HG03159 (cell line): ENCODE data around the gene TOX3.

Experiments used
- ATAC-seq: cut with Tn5 transposase; IDR thresholded peaks from one replicate; pipeline ENCODE4 v1.9.1; 2021; ENCODE audit warnings: mild to moderate bottlenecking, moderate library complexity; ENCODE audit not compliant: unreplicated experiment

Gene TOX3

DNA sequence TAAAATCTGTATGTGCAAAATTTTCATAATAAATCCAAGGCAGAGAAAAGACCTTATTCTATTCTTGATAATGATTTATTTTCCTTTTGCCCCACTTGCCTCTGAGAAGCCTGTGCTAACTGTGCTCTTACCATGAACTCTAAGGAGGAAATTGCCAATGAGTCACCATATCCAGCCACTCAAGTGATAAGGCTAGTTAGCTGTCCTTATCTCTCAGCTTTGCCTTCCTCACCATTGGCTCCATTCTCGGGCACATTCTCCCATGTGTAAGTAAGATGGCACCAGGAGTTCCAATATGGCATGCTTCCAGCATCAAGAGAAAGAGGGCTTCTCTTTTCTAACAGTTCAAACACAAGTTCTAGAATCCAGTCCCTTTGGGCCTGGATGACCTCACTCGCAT, 142.4 kb downstream of the TOX3 start:
- ATAC-seq: no peak

DNA sequence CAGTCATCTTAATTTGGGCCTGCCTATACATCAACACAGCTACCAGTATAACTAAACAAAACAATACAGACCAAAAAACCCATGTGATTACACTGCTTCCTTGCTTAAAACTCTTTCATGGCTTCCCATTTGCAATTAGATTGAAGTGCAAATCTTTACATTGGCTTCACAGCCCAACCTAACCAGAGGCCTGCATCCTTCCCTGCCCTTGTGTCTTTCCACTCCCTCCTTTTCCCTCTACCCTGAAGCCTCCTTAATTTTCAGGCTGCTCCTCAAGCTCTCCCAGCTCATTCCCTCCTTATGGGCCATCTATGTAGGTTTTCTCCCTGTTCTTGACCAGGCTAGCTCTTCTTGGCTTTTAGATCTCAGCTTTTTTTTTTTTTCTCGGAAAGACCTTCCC, 147.8 kb downstream of the TOX3 start:
- no peak for ATAC-seq

DNA sequence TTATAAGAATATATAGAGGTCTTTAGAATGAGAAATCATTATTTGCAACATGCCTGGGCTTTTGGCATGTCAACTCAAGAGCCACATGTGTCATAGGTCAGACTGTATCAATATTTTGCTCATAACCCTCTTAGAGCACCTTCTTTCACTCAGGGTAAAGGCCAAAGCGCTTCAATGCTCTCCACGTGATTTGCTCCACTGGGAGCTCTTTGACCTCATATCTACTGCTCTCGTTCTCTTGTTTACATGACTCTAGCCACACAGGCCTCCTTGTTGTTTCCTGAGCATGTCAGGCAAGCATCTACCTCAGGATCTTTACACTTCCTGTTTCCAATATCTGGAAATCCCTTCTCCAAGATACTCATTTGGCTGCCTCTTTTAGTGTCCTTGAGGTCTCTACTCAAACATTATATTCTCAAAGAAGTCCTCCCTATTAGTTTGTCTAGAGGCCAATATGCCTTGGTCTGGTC, 148.4 kb downstream of the TOX3 start:
- no peak for ATAC-seq

DNA sequence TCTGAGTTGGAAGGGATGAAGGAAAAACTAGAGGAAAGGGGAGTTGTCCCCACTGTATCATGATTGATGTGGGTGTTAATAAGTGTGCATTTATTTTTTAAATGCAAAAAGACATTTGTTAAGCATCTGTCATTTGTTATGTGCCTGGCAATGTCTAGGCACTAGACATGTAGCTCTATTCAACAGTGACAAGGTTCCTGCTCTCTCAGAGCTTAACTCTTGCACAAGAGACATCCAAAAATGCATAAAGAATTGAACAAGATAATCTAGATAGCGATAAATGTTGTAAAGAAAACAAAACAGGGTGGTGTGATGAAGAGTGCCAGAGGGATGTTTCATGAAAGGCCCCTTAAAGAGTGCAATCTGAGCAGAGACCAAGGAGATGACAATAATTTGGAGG, 148.9 kb downstream of the TOX3 start:
- no peak for ATAC-seq

DNA sequence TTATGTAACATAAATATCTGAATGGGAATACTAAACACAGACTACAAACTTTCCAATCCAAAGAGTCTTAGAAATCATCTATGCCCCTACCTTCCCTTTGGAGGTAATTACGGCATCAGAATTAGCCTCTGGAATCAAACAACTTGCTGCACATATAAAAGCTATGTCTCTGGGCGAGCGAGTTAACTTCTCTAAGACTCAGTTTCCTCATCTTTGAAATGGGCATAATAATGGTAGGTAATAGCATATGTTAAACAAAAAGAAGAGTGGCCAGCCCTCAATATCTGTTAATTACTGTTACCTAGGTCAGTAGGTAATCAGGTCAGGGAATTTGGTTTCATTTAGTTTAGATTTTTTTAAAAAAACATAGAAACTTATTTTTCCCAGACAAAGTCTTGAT, 153.5 kb downstream of the TOX3 start:
- ATAC-seq: no peak

DNA sequence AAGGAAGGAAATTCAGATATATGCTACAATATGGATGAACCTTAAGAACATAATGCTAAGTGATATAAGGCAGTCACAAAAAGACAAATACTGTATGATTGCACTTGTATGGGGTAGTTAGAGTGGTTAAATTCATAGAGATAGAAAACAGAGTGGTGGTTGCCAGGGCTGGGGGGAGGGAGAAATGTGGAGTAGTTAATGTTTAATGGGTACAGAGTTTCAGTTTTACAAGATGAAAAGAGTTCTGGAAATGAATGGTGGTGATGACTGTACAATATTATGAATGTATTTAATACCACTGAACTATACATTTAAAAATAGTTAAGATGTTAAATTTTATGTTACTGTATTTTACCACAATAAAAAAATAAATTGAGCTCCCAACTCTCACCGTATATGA, 157.9 kb downstream of the TOX3 start:
- no peak for ATAC-seq
